HG02763 (cell line): ENCODE measurements around the gene IFIH1.

Source experiments
- ATAC-seq: cut with Tn5 transposase; IDR thresholded peaks from one replicate; pipeline ENCODE4 v1.9.1; 2021; ENCODE audit warnings: mild to moderate bottlenecking, moderate library complexity; ENCODE audit not compliant: unreplicated experiment

Gene IFIH1

DNA sequence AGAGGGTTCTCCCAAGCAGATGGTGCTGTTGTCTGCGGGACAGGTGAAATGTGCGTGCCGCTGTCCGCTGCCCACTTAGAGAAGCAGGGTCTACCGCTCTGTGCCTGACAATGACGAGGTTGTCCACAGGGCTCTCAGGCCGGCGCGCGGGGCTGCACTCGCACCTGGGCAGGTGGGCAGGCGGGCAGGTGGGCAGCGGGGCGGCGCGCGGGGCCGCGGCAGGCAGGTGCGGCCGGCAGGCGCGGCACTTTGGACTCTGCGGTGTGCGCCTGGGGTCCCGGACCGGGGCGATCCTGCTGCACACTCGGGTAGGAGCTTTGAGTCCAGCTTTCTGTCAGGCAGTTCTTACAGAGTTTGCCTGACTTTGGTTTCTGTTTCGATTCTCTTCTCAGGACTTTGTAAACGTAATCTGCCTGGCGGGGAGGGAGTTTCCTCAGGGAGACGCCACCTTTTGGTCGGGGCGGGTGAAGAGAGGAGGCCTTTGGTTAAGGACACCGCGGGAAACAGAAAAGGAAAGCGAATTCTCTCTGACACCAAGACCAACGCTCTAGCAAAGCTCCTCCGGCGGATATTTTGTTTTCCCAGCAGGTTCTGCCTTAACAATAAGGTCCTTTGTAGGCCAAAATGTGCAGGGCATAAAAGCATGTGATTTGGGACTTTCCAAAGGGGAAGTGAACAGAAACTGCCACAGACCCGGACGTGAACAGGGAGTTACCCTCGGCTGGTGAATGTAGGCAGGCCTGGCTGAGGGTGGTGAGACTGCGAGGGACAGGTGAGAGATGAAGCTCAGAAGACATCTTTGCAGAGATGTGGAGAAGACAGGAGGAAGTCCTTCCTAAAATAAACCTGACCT, at the start of gene IFIH1:
Gene IFIH1, minus strand, starts transcription at position 357 of the 853 bp plus-strand sequence. CDS start 377 bp downstream, outside the sequence.
- peak; percentile 80 for ATAC-seq

DNA sequence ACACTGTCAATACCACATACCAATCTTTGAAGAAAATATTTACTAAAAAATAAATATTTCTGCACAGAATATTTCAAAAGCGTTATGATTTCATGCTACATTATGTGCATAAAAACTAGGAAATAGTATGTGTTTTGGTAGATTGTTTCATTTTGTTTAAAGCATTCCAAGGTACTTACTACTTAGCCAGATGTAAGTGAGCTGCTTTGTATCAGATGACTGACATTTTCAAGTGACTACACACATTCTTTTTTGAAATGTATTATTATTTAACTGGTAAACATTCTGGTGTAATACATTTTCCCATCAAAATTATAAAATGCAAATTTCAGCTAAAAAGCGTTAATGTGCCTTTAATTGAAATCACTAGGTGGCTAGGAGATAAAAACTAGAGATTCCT, 46.9 kb upstream of the IFIH1 start:
- no peak for ATAC-seq

DNA sequence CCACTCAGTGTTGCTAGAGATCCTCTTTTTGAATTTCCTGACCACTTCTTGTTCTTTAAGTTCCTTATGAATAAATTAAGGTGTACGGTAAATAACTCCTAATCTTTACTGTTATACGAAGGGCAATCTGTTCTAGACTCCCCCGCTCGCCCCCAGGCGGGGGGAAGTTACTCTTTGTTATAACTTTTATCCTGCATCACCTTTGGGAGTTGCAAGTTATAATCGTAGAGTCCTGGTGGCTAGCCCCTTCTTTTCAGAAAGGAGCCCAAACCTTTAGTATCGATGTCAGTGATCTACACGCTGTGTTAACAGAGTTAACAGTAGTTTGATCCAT, 26.1 kb upstream of the IFIH1 start:
- ATAC-seq: no peak

DNA sequence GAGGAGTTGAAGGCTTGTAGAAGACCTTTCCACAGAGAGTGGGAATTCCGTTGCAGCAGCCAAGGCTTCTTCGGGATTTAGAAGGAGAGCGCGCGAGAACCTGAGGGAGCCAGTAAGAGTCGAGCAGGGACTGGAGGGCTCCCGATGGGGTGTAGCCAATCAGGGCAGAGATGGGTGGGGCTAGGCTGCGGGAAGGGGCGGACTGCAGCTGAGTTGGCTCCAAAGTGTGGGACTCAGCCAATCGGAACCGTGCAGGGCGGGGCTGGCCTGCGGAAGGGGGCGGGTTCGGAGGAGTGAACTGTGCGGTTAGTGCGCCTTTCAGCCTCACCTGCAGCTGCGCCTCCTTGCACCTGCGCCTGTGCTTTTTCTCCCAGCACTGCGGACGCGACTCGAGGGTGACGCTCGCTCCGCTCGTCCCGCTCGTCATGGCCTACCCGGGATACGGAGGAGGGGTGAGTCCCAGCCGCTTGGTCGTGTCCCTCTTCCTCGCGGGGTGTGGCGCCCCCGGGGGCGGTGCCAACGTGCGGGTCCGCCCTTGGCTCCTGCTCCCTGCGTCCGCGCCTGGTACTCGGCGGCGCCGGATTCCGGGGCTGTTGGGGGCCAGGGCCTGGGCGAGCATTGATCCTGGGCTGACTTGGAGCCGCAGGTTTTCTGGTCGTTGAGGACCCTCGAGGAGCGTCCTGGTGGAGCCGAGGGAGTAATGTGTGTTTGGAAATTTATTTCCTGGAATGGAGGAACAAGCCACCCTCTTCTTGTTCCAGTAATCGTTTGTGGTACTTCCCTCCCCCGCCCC, 25.5 kb upstream of the IFIH1 start, which contains the start of gene GCA:
Gene GCA, plus strand, starts transcription at position 309 of the 793 bp plus-strand sequence. Its CDS starts 117 bp downstream, at position 426.
- peak; percentile 99 for ATAC-seq

DNA sequence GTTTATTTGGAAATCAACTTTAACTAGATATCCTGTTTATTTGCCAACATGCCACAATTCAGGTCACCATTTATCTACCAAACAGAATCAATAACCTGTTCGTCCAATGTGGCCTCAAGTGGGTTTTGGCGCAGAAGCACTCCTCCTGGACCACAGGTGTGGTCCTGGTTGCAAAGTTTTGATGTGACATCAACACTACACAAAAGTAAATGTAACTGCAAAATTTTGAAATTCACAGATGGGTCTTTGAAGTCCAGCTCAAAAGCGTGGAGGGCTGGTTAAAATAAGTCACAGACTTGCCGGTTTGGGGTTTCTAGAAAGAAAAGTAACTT, 25.0 kb upstream of the IFIH1 start:
- ATAC-seq: no peak

DNA sequence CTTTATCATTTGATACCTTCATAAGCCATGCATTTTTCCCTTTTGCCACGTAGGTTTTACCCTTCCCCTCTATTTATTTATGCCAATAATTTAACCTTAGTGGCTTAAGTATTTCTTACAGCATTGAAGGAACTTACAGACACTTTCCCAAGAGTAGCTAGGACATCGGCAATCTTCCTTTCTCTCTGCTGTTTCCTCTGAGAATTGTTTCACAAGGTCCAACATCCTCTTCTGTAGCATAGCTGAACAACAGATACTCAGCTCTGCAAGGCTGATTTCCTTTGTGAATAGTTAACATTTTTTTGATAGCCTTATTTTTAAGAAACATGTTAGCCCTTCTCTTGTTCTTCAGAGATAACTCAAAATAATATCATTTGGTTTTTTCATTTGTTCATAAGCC, 24.4 kb upstream of the IFIH1 start:
- no peak for ATAC-seq

DNA sequence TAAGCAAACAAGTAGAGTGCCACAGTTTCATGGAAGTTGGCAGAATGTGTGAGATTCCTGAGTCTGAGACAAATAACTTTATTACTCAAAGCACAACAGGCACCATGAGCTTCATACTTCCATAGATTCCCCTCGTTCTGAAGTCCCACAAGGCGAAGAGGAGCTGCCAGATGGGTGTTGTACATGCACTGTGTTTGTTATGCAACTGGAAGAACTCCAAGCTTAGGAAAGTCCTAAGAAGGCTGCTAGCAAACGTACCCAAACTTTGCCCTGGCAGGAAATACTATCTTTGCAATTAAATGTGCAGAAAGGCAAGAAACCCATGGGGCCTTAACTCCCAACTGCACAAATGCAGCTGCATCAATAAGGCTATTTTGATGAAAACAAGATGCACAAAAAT, 23.8 kb upstream of the IFIH1 start:
- no peak for ATAC-seq

DNA sequence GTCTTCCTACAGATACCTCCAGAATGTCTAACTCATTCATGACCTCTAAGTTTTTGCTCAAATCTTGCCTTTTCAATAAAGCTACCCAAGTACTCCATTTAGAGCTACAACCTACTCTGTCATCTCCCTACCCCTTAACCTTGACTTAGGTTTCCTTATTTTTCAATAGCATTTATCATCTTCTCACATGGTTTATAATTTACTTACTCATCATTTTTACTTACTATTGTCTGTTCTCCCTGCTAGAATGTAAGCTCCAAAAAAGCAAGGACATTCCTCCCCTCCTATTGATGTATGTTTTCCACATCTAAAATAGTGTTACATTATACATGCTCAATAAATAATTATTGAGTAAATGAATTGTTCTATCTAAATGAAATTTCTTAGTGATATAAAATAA, 22.3 kb upstream of the IFIH1 start:
- no peak for ATAC-seq

DNA sequence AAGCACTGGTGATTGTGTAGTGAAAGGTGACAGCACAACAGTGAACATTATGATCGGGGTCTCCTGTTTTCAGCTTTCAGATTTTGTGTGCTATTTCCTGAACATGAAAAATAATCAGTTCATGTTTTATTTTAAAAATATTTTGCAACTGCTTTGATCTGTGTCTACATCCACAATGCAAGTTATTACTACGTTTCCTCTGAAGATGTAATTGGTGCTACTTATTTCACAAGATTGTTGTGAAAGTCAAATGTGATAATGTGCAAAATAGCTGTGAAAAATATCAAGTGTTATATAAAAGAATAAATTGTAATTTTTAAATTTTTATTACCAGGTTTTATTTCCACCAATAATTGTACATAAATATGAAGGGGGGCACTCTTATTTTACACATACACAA, 19.4 kb upstream of the IFIH1 start:
- ATAC-seq: no peak

DNA sequence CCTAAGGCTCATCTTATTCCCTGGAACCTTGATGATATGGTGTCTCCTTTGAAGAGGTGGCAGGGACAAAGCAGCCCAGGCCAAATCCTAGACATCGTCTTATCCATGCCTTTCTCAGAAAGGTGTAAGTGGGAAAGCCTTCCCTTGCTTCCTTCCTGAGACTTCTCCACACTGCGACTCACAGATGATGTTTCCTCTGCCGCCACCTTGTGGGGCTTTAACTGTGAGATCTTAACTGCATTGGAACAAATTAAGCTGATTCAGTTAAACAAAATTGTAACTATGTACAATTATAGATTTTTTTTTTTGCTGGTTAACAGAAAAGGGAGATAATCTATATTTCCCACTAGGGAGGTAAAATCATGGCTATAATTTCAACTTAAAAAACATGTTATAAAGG, 15.5 kb upstream of the IFIH1 start:
- peak; percentile 74 for ATAC-seq

DNA sequence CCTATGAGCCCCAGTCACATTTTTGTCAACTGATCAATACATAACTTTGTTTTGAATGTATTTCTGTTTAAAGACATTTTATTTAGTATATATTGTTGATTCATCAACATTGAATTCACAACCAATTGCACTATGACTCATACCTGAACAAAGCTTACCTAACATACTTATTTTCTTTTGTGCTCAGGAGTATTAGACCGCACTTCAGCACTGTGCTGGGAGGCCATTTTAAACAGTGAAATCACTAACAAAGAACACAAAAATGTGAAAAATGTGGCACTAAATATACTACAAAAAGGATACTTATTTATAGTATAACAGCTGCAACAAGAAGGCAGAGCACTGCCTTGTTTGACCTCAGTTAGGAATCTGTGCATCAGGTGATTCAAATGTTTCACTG, 12.4 kb upstream of the IFIH1 start:
- ATAC-seq: no peak

DNA sequence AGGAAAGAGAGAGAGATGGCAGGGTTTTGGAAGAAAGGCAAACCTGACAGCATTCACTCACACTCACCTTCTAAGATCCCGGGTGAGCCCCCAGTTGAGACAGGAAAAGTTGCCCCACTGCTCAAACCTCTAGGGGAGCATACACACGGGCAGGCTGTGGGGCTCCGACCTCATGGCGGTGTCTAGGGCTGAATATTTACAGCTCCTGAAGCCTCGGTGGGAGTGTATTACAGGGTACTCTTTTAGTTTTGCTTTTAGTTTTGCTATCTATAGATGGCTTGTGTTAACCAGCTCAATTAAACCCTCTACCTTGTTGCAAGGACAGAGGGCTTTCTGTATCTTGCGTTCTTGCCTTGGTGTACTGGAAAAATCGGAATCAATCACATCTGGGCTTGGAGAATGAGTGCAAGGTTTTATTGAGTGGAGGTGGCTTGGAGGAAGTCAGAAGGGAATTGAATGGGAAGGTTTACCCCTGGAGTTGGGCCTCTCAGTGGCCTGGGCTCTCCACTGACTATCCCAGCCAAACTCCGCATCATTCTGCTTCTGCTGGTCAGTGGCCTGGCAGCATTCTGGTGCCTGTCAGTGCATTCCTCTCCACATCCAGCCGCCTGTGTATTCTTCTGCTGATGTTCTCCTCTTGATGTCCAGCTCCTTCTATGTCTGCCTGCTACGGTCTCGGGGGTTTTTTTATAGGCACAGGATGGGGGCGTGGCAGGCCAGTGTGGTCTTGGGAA, 10.1 kb upstream of the IFIH1 start:
- ATAC-seq: peak; percentile 86

DNA sequence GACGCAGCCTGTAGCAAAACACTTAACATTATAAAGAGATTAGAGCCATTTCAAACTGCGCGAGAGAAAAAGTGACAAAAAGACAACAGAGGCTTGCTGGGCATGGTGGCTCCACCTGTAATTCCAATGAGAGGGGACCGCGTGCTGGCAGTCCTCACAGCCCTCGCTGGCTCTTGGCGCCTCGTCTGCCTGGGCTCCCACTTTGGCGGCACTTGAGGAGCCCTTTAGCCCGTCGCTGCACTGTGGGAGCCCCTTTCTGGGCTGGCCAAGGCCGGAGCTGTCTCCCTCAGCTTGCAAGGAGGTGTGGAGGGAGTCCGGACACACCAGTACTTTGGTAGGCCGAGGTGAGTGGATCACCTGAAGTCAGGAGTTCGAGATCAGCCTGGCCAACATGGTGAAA, 9.3 kb upstream of the IFIH1 start:
- no peak for ATAC-seq

DNA sequence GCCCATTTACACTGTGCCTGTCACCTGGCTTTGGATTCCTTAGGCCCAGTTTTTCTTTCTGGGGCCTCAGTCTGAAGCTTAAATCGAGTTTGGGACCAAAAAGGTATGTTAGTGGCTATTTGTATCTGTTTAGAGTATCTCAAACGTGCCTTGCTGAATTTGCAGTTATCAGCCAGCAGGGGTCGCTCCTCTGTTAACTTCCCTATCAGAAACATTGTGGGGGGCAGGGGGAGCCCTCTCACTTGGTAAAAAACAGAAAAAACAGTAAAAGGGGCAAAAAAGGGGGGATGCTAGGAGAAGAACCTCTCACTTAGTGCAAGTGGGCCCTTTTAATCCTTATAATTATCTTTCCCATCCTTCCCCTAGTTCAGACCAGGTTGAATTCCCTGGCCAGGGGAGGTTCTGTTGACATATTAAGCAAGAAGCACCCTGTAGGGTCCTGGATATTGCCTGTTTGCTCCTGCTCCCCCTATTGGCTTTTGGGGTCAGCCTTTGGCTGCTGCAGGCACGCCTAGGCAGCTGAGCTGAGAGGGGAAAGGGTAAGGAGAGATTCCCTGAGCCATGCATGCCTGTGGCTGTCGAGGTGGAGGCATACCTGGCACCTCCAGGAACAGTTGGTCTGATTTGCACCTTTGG, 8.8 kb upstream of the IFIH1 start:
- ATAC-seq: no peak

DNA sequence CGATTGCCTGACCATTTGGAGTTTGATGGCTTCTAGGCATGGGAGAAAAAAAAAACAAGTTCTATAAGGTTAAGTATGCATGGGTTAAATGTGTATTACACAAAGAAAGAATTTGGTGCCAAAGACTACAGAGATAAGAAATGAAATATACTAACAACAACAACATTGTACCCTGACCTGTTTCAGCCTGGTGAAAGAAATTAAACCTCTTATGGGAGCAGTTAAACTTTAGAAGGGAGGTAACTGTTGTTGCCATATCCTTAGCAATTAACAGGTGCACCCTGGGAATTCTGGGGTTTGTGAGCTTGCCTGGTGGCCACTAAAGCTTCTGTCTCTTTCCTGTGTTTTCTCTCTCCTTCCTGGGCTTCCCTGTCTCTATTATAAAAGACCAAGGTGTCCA, 6.5 kb upstream of the IFIH1 start:
- no peak for ATAC-seq

DNA sequence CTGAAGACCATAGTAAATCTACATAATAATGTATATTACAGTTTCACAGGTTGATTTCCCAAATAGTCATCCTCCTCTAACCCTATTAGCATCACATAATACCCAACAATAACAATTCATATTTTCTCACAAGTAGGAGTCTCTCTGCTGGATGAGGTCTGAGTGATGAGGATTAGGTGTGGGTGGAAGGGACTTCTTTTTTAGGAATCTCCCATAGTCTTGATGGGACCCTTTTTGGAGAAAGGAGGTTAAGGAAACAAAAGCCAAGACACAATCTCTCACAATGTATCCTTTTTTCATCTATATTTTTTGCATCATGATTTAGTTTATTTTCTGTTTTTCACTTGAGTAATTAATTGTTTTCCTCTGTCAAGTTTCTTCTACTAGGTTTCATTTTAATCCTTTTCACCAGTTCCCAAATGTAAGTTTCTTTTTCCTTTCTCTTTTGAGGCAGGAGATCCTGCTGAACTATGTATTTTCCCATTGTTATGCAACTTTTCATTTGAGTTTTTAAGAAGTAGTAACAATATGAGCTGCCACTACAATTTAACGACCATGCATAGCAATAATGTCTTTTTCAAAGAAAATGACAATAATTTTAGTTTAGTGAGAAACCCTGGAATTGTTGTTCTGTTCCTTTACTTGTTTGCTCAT, 2.5 kb upstream of the IFIH1 start:
- ATAC-seq: no peak

DNA sequence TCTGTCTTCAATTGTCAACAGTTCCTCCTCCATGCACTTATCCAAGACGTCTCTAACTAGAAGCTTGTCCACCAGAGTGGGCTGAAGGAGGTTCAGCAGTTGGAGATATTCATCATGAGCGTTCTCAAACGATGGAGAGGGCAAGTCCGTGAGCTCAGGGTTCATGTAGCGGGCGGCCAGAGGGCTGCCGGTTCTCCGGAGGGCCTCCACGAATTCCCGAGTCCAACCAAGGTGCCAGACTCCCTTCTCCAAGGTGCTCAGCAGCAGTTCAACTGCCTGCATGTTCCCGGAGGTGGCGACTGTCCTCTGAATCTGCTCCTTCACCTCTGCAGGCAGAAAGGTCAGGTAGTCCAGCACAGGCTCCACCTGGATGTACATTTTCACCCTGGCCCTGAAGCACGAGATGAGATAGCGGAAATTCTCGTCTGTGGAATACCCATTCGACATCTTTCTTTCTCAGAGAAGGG, 590 bp downstream of the IFIH1 start:
- peak; percentile 1 for ATAC-seq

DNA sequence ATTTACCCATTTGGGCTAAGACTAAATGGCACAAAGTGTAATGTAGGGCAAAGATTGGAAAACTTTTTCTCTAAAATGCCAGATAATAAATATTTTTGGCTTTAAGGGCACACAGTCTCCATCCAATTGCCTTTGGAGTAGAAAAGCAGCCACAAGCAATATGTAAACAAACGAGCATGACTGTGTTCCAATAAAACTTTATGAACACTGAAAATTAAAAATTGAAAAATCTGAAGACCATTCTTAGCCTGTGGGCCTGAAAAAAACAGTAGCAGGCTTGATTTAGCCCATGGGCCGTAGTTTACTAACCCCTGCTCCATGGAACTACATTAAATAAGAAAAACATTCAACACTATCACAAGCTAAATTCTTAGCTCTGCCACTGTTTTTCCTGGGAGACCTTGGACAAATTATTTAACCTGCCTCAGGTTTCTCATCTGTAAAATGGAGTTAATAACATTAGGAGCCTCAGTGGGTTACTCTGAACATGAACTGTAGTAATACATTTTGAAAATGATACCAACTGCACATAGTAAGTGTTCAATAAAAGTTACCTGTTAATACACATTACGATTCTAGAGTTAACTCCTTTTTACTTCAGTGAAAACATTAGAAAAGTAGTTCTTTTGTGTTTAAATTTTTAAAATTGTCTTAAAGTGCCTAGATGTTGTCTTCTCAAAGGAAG, 1.3 kb downstream of the IFIH1 start:
- ATAC-seq: no peak

DNA sequence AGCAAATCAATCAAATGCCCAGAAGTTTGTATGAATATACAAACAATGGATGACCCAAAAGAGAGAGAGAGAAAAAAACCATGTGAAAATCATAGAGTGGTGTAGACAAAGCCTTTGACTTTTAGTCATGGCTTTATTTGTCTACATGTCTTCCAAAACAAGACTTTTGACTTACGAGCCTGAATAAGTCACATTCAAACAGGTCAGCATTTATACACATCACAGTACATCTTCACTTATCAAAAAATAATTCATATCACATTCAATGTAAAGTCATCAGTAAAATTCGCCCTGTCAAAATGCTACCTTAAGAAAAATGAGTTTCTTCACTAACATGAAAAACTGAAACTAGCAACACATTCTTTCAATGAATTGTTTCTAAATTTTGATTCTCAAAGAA, 1.9 kb downstream of the IFIH1 start:
- no peak for ATAC-seq

DNA sequence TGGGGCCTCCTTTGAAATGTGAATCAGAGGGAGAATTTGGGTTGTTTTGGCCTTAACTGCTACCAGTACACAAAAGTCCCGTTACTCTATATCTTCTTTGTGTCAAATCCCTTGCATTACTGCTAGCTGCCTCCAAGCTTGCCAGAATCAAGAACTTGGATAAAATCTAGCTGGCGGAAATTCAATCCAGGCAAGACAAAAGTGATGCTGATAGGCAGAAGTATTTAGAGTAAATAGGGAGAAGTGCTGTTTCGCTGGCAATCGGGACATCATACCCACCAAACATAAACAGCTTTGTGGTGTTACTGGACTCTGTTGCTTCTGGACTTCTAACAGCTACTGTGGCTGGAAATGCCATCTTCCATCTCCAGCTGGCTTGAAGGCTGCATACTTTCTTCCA, 2.5 kb downstream of the IFIH1 start:
- no peak for ATAC-seq
